ENCODE measurements around the gene NAALAD2. TPM values are rescaled to one million over a fixed set of nuclear protein-coding genes. Genes with fewer than 3 reads are reported as not detected.

Gene NAALAD2

Small RNAs within 50 kb of the gene (small RNA-seq; reads per million reads assigned to genes)
- gene RF00275 (ENCODE audit: insufficient read depth), result not detected
